ENCODE measurements around the gene SLC5A3. TPM values are rescaled to one million over a fixed set of nuclear protein-coding genes. Genes with fewer than 3 reads are reported as not detected.

Gene SLC5A3
- total RNA-seq, 1 donor, result 38.4 TPM

GRCh38 chr21:34039678-34040382 lies 33.5 kb upstream of the SLC5A3 start:
- no peaks in the 10 kb centered on the region for H3K79me2 ChIP-seq (ENCODE audit: insufficient read depth, low read length)
- no peak overlapping the region for H3K4me2 ChIP-seq (ENCODE audit: insufficient read depth, low read length)
- peaks cover 11% of the 10 kb centered on the region for H3K4me1 ChIP-seq (ENCODE audit: insufficient read depth, low read length)
- H2AFZ ChIP-seq (ENCODE audit: low read length), result no peak overlapping the region
- H4K20me1 ChIP-seq (ENCODE audit: insufficient read depth, low read length), result no peaks in the 10 kb centered on the region
- no peaks in the 10 kb centered on the region for H3K9me3 ChIP-seq (ENCODE audit: low read depth, low read length)
- no peak for TF ChIP-seq CTCF (IDR thresholded peaks at IDR 0.05; ENCODE audit: extremely low read depth, low read depth, low read length)
- no peak for DNase-seq (ENCODE audit: insufficient read length, low spot score, missing footprints)
- H3K4me3 ChIP-seq (ENCODE audit: insufficient read depth, low read length), result no peak overlapping the region
- no peaks in the 10 kb centered on the region for H3K27me3 ChIP-seq (ENCODE audit: insufficient read depth, low read length)
- H3K27ac ChIP-seq (ENCODE audit: low read depth, low read length), result no peak overlapping the region
- no peaks in the 10 kb centered on the region for H3K36me3 ChIP-seq (ENCODE audit: insufficient read depth, low read length)

- no peak for TF ChIP-seq CTCF (IDR thresholded peaks at IDR 0.05; ENCODE audit: extremely low read depth, low read depth, low read length)
- H3K79me2 ChIP-seq (ENCODE audit: insufficient read depth, low read length), result no peaks in the 10 kb centered on the region
- no peak for DNase-seq (ENCODE audit: insufficient read length, low spot score, missing footprints)
- peaks cover 2% of the 10 kb centered on the region for H3K4me1 ChIP-seq (ENCODE audit: insufficient read depth, low read length)
- H2AFZ ChIP-seq (ENCODE audit: low read length), result no peak overlapping the region
- H3K9me3 ChIP-seq (ENCODE audit: low read depth, low read length), result no peaks in the 10 kb centered on the region
- H3K4me3 ChIP-seq (ENCODE audit: insufficient read depth, low read length), result no peak overlapping the region
- H3K27ac ChIP-seq (ENCODE audit: low read depth, low read length), result no peak overlapping the region
- H4K20me1 ChIP-seq (ENCODE audit: insufficient read depth, low read length), result no peaks in the 10 kb centered on the region
- no peak overlapping the region for H3K4me2 ChIP-seq (ENCODE audit: insufficient read depth, low read length)
- H3K27me3 ChIP-seq (ENCODE audit: insufficient read depth, low read length), result no peaks in the 10 kb centered on the region
- no peaks in the 10 kb centered on the region for H3K36me3 ChIP-seq (ENCODE audit: insufficient read depth, low read length)
These were observed 30.6 kb upstream of the SLC5A3 start for GRCh38 chr21:34042735-34043134.

GRCh38 chr21:34043333-34043732 lies 30.0 kb upstream of the SLC5A3 start:
- TF ChIP-seq CTCF (IDR thresholded peaks at IDR 0.05; ENCODE audit: extremely low read depth, low read depth, low read length), result no peak
- Histone ChIP-seq H3K27me3 (ENCODE audit: insufficient read depth, low read length) (no peaks in the 10 kb centered on the region), H3K4me2 (ENCODE audit: insufficient read depth, low read length) (no peak overlapping the region), H3K4me1 (ENCODE audit: insufficient read depth, low read length) (no peaks in the 10 kb centered on the region), H3K27ac (ENCODE audit: low read depth, low read length) (no peak overlapping the region), H3K79me2 (ENCODE audit: insufficient read depth, low read length) (no peaks in the 10 kb centered on the region), H3K4me3 (ENCODE audit: insufficient read depth, low read length) (no peak overlapping the region), H3K36me3 (ENCODE audit: insufficient read depth, low read length) (no peaks in the 10 kb centered on the region), H3K9me3 (ENCODE audit: low read depth, low read length) (no peaks in the 10 kb centered on the region), H2AFZ (ENCODE audit: low read length) (no peak overlapping the region), H4K20me1 (ENCODE audit: insufficient read depth, low read length) (no peaks in the 10 kb centered on the region)
- DNase-seq (ENCODE audit: insufficient read length, low spot score, missing footprints), result no peak

- no peaks in the 10 kb centered on the region for H3K36me3 ChIP-seq (ENCODE audit: insufficient read depth, low read length)
- no peak overlapping the region for H3K4me2 ChIP-seq (ENCODE audit: insufficient read depth, low read length)
- no peaks in the 10 kb centered on the region for H3K27me3 ChIP-seq (ENCODE audit: insufficient read depth, low read length)
- H3K9me3 ChIP-seq (ENCODE audit: low read depth, low read length), result no peaks in the 10 kb centered on the region
- H3K27ac ChIP-seq (ENCODE audit: low read depth, low read length), result no peak overlapping the region
- no peak for TF ChIP-seq CTCF (IDR thresholded peaks at IDR 0.05; ENCODE audit: extremely low read depth, low read depth, low read length)
- no peak for DNase-seq (ENCODE audit: insufficient read length, low spot score, missing footprints)
- H2AFZ ChIP-seq (ENCODE audit: low read length), result no peak overlapping the region
- H3K4me1 ChIP-seq (ENCODE audit: insufficient read depth, low read length), result no peaks in the 10 kb centered on the region
- no peaks in the 10 kb centered on the region for H4K20me1 ChIP-seq (ENCODE audit: insufficient read depth, low read length)
- H3K4me3 ChIP-seq (ENCODE audit: insufficient read depth, low read length), result no peak overlapping the region
- H3K79me2 ChIP-seq (ENCODE audit: insufficient read depth, low read length), result no peaks in the 10 kb centered on the region
These were observed 26.5 kb upstream of the SLC5A3 start for GRCh38 chr21:34046917-34047316.
